ENCODE results near the gene ALG2.

The ALG2 gene

GRCh38 chr9:99221621-99222415, at the start of gene ALG2, which contains the start of gene SEC61B:
TSS of gene ALG2 (minus strand) at chr9:99221942. CDS start at chr9:99221894, 48 bp downstream.
TSS of gene SEC61B (plus strand) at chr9:99222282. CDS start at chr9:99222364, 82 bp downstream.
- DNase-seq (ENCODE audit: low read depth in 2 of 2): peak; percentile 90 to 95

- no peak for DNase-seq (ENCODE audit: low read depth in 2 of 2)
These were observed 48.7 kb upstream of the ALG2 start for GRCh38 chr9:99270491-99270890.

- DNase-seq (ENCODE audit: low read depth in 2 of 2): no peak
These were observed 47.7 kb upstream of the ALG2 start for GRCh38 chr9:99269416-99269815.

GRCh38 chr9:99266255-99267023, 44.7 kb upstream of the ALG2 start:
- DNase-seq (ENCODE audit: low read depth in 2 of 2): peak; percentile 45 to 57

- no peak for DNase-seq (ENCODE audit: low read depth in 2 of 2)
These were observed 43.9 kb upstream of the ALG2 start for GRCh38 chr9:99265691-99266090.

- no peak for DNase-seq (ENCODE audit: low read depth in 2 of 2)
These were observed 42.4 kb upstream of the ALG2 start for GRCh38 chr9:99264070-99264680.

- no peak for DNase-seq (ENCODE audit: low read depth in 2 of 2)
These were observed 41.2 kb upstream of the ALG2 start for GRCh38 chr9:99262949-99263418.

- no peak for DNase-seq (ENCODE audit: low read depth in 2 of 2)
These were observed 40.2 kb upstream of the ALG2 start for GRCh38 chr9:99261923-99262322.

- DNase-seq (ENCODE audit: low read depth in 2 of 2): peak in 1 of 2 donors; percentile 21
These were observed 37.6 kb upstream of the ALG2 start for GRCh38 chr9:99259231-99259918.

- DNase-seq (ENCODE audit: low read depth in 2 of 2): no peak
These were observed 36.1 kb upstream of the ALG2 start for GRCh38 chr9:99257723-99258389.

- no peak for DNase-seq (ENCODE audit: low read depth in 2 of 2)
These were observed 33.9 kb upstream of the ALG2 start for GRCh38 chr9:99255651-99256050.

- DNase-seq (ENCODE audit: low read depth in 2 of 2): peak; percentile 70 to 86
These were observed 32.2 kb upstream of the ALG2 start for GRCh38 chr9:99253772-99254431.

- peak; percentile 18 to 32 for DNase-seq (ENCODE audit: low read depth in 2 of 2)
These were observed 31.4 kb upstream of the ALG2 start for GRCh38 chr9:99253134-99253533.

- DNase-seq (ENCODE audit: low read depth in 2 of 2): no peak
These were observed 29.4 kb upstream of the ALG2 start for GRCh38 chr9:99251157-99251556.

- DNase-seq (ENCODE audit: low read depth in 2 of 2): no peak
These were observed 27.9 kb upstream of the ALG2 start for GRCh38 chr9:99249619-99250018.

GRCh38 chr9:99244344-99245260, 22.9 kb upstream of the ALG2 start:
- no peak for DNase-seq (ENCODE audit: low read depth in 2 of 2)

GRCh38 chr9:99241106-99241505, 19.4 kb upstream of the ALG2 start:
- DNase-seq (ENCODE audit: low read depth in 2 of 2): no peak

- no peak for DNase-seq (ENCODE audit: low read depth in 2 of 2)
These were observed 17.8 kb upstream of the ALG2 start for GRCh38 chr9:99239341-99240060.

- no peak for DNase-seq (ENCODE audit: low read depth in 2 of 2)
These were observed 16.6 kb upstream of the ALG2 start for GRCh38 chr9:99238331-99238730.
